Natural killer cell (primary cell): Measurements from ENCODE around the gene PFKP. TPM values are rescaled to one million over a fixed set of nuclear protein-coding genes. Genes with fewer than 3 reads are reported as not detected.

Source experiments
- ATAC-seq, 3 donors: fragments of 150-1000 bp in 2 of 3; fragments of 200-7000 bp in 1 of 3; cut with Tn5 transposase; 1 replicate in 1 of 3; 2 replicates in 2 of 3; pipeline ENCODE4 v1.10.0; 2021; ENCODE audit warnings: mild to moderate bottlenecking in 2 of 3, moderate library complexity in 2 of 3
- DNase-seq, 2 donors: peaks; one replicate each; pipeline versions ENCODE4 v3.0.0 to v3.0.0-alpha.2; 2013 to 2021; ENCODE audit warnings: mixed read lengths in 1 of 2
- H3K27ac ChIP-seq: one replicate; pipeline ENCODE4 v1.5.1; 2013; ENCODE audit warnings: mild to moderate bottlenecking, low read length
- H3K27me3 ChIP-seq: one replicate; pipeline ENCODE4 v1.6.1; 2013; ENCODE audit warnings: low read length; ENCODE audit not compliant: control insufficient read depth, insufficient read depth
- H3K36me3 ChIP-seq: one replicate; pipeline ENCODE4 v1.6.1; 2013; ENCODE audit warnings: low read length; ENCODE audit not compliant: control insufficient read depth, insufficient read depth
- H3K4me1 ChIP-seq: one replicate; pipeline ENCODE4 v1.6.1; 2013; ENCODE audit warnings: low read length; ENCODE audit not compliant: control insufficient read depth, insufficient read depth
- H3K4me3 ChIP-seq: one replicate; pipeline ENCODE4 v1.5.1; 2013; ENCODE audit warnings: low read length
- H3K9me3 ChIP-seq: one replicate; pipeline ENCODE4 v1.6.1; 2013; ENCODE audit warnings: low read length; ENCODE audit not compliant: control insufficient read depth, insufficient read depth
- H3K27ac Mint-ChIP-seq, 2 donors: one replicate each; pipeline ENCODE4 v1.8.0; 2022; ENCODE audit warnings: mild to moderate bottlenecking in 2 of 2, mixed read lengths in 2 of 2, moderate library complexity in 1 of 2
- H3K27me3 Mint-ChIP-seq, 2 donors: one replicate each; pipeline ENCODE4 v1.8.0; 2022; ENCODE audit warnings: low read depth in 2 of 2, mixed read lengths in 2 of 2
- H3K36me3 Mint-ChIP-seq: one replicate; pipeline ENCODE4 v1.8.0; 2022; ENCODE audit warnings: mixed read lengths
- H3K4me1 Mint-ChIP-seq, 2 donors: one replicate each; pipeline ENCODE4 v1.8.0; 2022; ENCODE audit warnings: mixed read lengths in 2 of 2
- H3K4me3 Mint-ChIP-seq: one replicate; pipeline ENCODE4 v1.8.0; 2022; ENCODE audit warnings: mild to moderate bottlenecking, moderate library complexity, mixed read lengths
- H3K9me3 Mint-ChIP-seq, 2 donors: one replicate each; pipeline ENCODE4 v1.8.0; 2022; ENCODE audit warnings: mixed read lengths in 2 of 2
- WGBS: methylation state at CpG from one replicate; pipeline ENCODE4 v1.1.7; 2013; ENCODE audit warnings: missing lambda C conversion rate; ENCODE audit not compliant: insufficient coverage; 5-methylcytosine and 5-hydroxymethylcytosine counted together
- intact Hi-C: fragments of 100-400 bp; cut with micrococcal nuclease; formaldehyde crosslinking; loops from one replicate; pipeline ENCODE4 v1.14.2; 2022
- total RNA-seq, 4 donors: library from RNA; stranded (reverse); fragments of 120-200 nt in 1 of 4; gene quantifications; one replicate each; pipeline versions ENCODE4 v1.2.3 to v1.2.4, GENCODE V29; 2013 to 2022
- TF ChIP-seq, protein P1 (sequence below): fragments of 200-600 bp; IDR thresholded peaks from one replicate; pipeline ENCODE4 v1.8.0; 2022; ENCODE audit warnings: antibody characterized with exemption

Gene PFKP
- total RNA-seq, 3 donors from 2014 or later (not counting 1 experiment from before 2014, with no cell fraction given) = 43.9 to 62.4 (median 47.4) TPM

DNA sequence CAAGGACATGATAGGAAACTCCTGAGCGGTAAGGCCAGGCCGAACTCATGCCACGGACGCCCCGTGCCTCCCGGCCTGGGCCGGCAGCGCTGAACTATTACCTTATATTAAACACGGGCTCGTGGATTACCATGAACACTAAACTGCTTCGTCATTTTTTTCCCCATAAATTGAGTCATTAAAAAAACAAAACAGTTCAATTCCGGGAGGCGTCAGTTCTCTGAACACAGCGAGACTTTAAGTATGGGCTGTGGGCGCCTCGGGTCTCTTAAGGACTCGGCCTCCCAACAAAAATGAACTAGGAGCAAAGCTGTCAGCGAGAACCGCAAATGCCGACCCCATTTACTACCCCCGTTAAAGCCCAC lies 104.7 kb downstream of the PFKP start:
- intact Hi-C loops = no loop called here
- Histone ChIP-seq H3K27ac (peak overlapping the region; percentile 77), H3K4me3 (peak overlapping the region; percentile 71), H3K4me1 (peaks cover 21% of the 10 kb centered on the region), H3K36me3 (peaks cover 26% of the 10 kb centered on the region), H3K9me3 (no peaks in the 10 kb centered on the region), H3K27me3 (no peaks in the 10 kb centered on the region)
- DNase-seq = no peak
- peak overlapping the region; percentile 79 to 87 for H3K27ac Mint-ChIP-seq
- H3K4me1 Mint-ChIP-seq = peaks cover 13 to 17% of the 10 kb centered on the region in 2 donors
- peaks cover 0 to 2% of the 10 kb centered on the region in 2 donors for H3K9me3 Mint-ChIP-seq
- TF ChIP-seq, protein P1, sequence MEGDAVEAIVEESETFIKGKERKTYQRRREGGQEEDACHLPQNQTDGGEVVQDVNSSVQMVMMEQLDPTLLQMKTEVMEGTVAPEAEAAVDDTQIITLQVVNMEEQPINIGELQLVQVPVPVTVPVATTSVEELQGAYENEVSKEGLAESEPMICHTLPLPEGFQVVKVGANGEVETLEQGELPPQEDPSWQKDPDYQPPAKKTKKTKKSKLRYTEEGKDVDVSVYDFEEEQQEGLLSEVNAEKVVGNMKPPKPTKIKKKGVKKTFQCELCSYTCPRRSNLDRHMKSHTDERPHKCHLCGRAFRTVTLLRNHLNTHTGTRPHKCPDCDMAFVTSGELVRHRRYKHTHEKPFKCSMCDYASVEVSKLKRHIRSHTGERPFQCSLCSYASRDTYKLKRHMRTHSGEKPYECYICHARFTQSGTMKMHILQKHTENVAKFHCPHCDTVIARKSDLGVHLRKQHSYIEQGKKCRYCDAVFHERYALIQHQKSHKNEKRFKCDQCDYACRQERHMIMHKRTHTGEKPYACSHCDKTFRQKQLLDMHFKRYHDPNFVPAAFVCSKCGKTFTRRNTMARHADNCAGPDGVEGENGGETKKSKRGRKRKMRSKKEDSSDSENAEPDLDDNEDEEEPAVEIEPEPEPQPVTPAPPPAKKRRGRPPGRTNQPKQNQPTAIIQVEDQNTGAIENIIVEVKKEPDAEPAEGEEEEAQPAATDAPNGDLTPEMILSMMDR = no peak
- no peaks in the 10 kb centered on the region for H3K36me3 Mint-ChIP-seq
- WGBS = under 1% methylated on average over 21 of the region's 21 CpGs
- H3K4me3 Mint-ChIP-seq = peak overlapping the region; percentile 89
- H3K27me3 Mint-ChIP-seq = no peaks in the 10 kb centered on the region
- no peak for ATAC-seq

DNA sequence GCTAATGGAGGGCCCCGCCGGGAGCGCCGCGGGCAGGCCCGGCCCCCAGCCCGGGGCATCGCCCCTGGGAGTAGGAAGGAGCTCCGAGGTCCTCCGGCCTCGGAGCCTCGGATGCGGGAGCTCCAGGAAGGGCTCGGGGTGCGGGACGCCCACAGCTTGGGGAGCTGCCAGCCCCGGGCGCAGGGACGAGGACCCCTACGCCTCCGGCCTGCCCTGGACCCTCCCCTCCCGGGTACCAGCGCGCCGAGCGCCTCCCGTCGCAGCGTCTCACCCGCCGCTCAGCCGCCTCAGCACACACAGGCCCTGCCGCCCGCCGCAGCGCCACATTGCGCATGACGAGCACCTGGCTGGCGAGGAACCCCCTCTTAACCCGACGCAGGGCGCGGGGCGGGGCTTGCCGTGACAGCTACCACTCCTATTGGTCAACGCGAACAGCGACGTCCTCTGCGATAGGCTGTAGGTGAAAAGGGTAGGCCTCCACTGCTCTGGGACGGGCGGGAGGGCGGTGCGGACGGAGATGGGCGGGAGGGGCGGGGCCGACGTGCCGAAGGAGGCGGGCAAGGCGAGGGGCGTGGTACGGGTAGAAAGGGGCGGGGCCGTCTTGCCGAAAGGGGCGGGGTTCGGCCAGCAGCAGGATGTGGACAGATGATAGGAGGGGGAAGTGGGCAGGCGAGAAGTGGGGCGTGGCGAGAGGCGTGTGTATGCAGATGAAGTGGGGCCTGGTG lies 105.3 kb downstream of the PFKP start, which contains the start of gene PITRM1:
TSS of gene PITRM1 (minus strand) at position 337 of the 725 bp plus-strand sequence. CDS start at position 327, 10 bp downstream.
- Mint-ChIP-seq H3K27me3 (no peaks in the 10 kb centered on the region), H3K4me3 (peak within 1 kb of the TSS; percentile 89), H3K27ac (peak within 1 kb of the TSS; percentile 79 to 87), H3K4me1 (peaks cover 13 to 17% of the 10 kb centered on the region in 2 donors), H3K36me3 (no peaks in the 10 kb centered on the region), H3K9me3 (peaks cover 0 to 2% of the 10 kb centered on the region in 2 donors)
- Histone ChIP-seq H3K36me3 (peaks cover 21% of the 10 kb centered on the region), H3K27ac (peak within 1 kb of the TSS; percentile 77), H3K4me3 (peak within 1 kb of the TSS; percentile 71), H3K4me1 (peaks cover 21% of the 10 kb centered on the region), H3K27me3 (no peaks in the 10 kb centered on the region), H3K9me3 (no peaks in the 10 kb centered on the region)
- TF ChIP-seq, protein P1 = no peak
- ATAC-seq (peak; percentile 89 to 96 (median 91)), DNase-seq (peak; percentile 99)
- WGBS = under 1% methylated on average over 73 of the region's 73 CpGs
- intact Hi-C loops = no loop called here

DNA sequence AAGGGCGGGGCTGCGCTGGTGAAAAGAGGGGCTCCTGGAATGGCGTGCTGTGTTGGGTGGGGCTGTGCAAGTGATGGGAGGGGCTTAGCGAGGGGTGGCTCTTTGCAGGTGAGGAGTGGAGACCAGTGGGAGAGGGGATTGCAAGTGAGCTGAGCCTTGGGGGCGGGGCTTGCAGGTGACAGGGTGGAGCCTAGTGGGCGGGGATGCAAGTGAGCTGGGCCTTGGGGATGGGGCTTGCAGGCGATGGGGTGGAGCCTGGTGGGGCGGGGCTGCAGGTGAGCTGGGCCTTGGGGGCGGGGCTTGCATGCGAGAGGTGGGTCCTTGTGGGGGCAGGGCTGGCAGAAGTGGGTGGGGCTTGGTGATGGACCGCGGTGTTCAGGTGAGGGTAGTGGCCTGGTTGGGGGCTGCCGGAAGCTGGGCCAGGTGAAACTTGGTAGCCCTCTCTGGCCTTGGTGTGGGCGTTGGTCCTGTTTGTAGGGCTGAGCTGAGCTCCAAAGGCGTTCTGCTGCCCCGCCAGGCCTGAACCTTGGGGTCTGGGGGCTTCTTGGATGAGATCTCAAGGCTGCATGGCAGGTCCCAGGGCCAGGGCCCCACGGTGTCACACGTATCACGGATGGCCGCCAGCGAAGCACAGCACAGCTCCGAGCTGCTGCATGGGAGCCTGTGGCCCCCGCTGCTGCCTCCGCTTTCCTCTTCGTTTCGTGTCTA lies 106.0 kb downstream of the PFKP start:
- no peaks in the 10 kb centered on the region for H3K27me3 ChIP-seq
- H3K4me1 Mint-ChIP-seq = peaks cover 13 to 17% of the 10 kb centered on the region in 2 donors
- TF ChIP-seq, protein P1 = no peak
- intact Hi-C loops = no loop called here
- H3K27me3 Mint-ChIP-seq = no peaks in the 10 kb centered on the region
- H3K9me3 ChIP-seq = no peaks in the 10 kb centered on the region
- peaks cover 21% of the 10 kb centered on the region for H3K4me1 ChIP-seq
- WGBS = 54% methylated on average over 26 of the region's 26 CpGs
- H3K36me3 Mint-ChIP-seq = no peaks in the 10 kb centered on the region
- H3K27ac Mint-ChIP-seq = peak overlapping the region; percentile 79 to 87
- peak overlapping the region; percentile 86 for H3K4me3 Mint-ChIP-seq
- peaks cover 0 to 2% of the 10 kb centered on the region in 2 donors for H3K9me3 Mint-ChIP-seq
- H3K36me3 ChIP-seq = peaks cover 15% of the 10 kb centered on the region
- H3K4me3 ChIP-seq = peak overlapping the region; percentile 25
- peak overlapping the region; percentile 19 for H3K27ac ChIP-seq
- DNase-seq (no peak), ATAC-seq (peak; percentile 10 to 20 (median 15))
